Measurements from ENCODE around the gene EHMT1. TPM values are rescaled to one million over a fixed set of nuclear protein-coding genes. Genes with fewer than 3 reads are reported as not detected.

Gene EHMT1
- total RNA-seq, 1 donor, result 46.3 TPM

GRCh38 chr9:137650259-137650658 is 31.5 kb downstream of the EHMT1 start:
- no peaks in the 10 kb centered on the region for H3K36me3 ChIP-seq (ENCODE audit: insufficient read depth, low read length)
- peaks cover 94% of the 10 kb centered on the region for H3K79me2 ChIP-seq (ENCODE audit: insufficient read depth, low read length)
- H3K27ac ChIP-seq (ENCODE audit: low read depth, low read length), result no peak overlapping the region
- no peak for DNase-seq (ENCODE audit: insufficient read length, low spot score, missing footprints)
- no peaks in the 10 kb centered on the region for H3K27me3 ChIP-seq (ENCODE audit: insufficient read depth, low read length)
- no peak overlapping the region for H2AFZ ChIP-seq (ENCODE audit: low read length)
- TF ChIP-seq CTCF (IDR thresholded peaks at IDR 0.05; ENCODE audit: extremely low read depth, low read depth, low read length), result no peak
- peaks cover 3% of the 10 kb centered on the region for H3K4me1 ChIP-seq (ENCODE audit: insufficient read depth, low read length)
- H3K4me3 ChIP-seq (ENCODE audit: insufficient read depth, low read length), result no peak overlapping the region
- no peak overlapping the region for H3K4me2 ChIP-seq (ENCODE audit: insufficient read depth, low read length)
- H4K20me1 ChIP-seq (ENCODE audit: insufficient read depth, low read length), result peaks cover 38% of the 10 kb centered on the region
- no peaks in the 10 kb centered on the region for H3K9me3 ChIP-seq (ENCODE audit: low read depth, low read length)

DNA sequence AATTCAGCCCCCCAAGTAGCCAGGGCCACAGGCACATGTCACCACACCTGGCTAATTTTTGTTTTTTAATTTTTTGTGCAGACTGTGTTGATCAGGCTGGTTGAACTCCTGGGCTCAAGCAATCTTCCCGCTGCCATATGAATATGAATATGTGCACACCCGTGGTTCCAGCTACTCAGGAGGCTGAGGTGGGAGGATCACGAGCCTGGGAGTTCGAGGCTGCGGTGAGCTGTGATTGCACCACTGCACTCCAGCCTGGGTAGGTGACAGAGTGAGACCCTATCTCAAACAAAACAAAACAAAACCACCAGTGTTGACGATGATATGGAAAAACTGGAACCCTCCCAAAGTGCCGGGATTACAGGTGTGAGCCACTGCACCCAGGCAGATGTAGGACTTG is 32.0 kb downstream of the EHMT1 start:
- TF ChIP-seq CTCF (IDR thresholded peaks at IDR 0.05; ENCODE audit: extremely low read depth, low read depth, low read length), result no peak
- no peaks in the 10 kb centered on the region for H3K36me3 ChIP-seq (ENCODE audit: insufficient read depth, low read length)
- peaks cover 94% of the 10 kb centered on the region for H3K79me2 ChIP-seq (ENCODE audit: insufficient read depth, low read length)
- no peak overlapping the region for H3K4me3 ChIP-seq (ENCODE audit: insufficient read depth, low read length)
- no peaks in the 10 kb centered on the region for H3K9me3 ChIP-seq (ENCODE audit: low read depth, low read length)
- H3K4me2 ChIP-seq (ENCODE audit: insufficient read depth, low read length), result no peak overlapping the region
- H4K20me1 ChIP-seq (ENCODE audit: insufficient read depth, low read length), result peaks cover 34% of the 10 kb centered on the region
- no peak overlapping the region for H3K27ac ChIP-seq (ENCODE audit: low read depth, low read length)
- H3K4me1 ChIP-seq (ENCODE audit: insufficient read depth, low read length), result peaks cover 3% of the 10 kb centered on the region
- no peak overlapping the region for H2AFZ ChIP-seq (ENCODE audit: low read length)
- no peaks in the 10 kb centered on the region for H3K27me3 ChIP-seq (ENCODE audit: insufficient read depth, low read length)
- DNase-seq (ENCODE audit: insufficient read length, low spot score, missing footprints), result no peak

- Histone ChIP-seq H3K36me3 (ENCODE audit: insufficient read depth, low read length) (no peaks in the 10 kb centered on the region), H3K4me2 (ENCODE audit: insufficient read depth, low read length) (no peak overlapping the region), H4K20me1 (ENCODE audit: insufficient read depth, low read length) (peaks cover 25% of the 10 kb centered on the region), H3K27ac (ENCODE audit: low read depth, low read length) (no peak overlapping the region), H3K27me3 (ENCODE audit: insufficient read depth, low read length) (no peaks in the 10 kb centered on the region), H2AFZ (ENCODE audit: low read length) (no peak overlapping the region), H3K4me3 (ENCODE audit: insufficient read depth, low read length) (no peak overlapping the region), H3K9me3 (ENCODE audit: low read depth, low read length) (no peaks in the 10 kb centered on the region), H3K4me1 (ENCODE audit: insufficient read depth, low read length) (no peaks in the 10 kb centered on the region), H3K79me2 (ENCODE audit: insufficient read depth, low read length) (peaks cover 89% of the 10 kb centered on the region)
- no peak for DNase-seq (ENCODE audit: insufficient read length, low spot score, missing footprints)
- TF ChIP-seq CTCF (IDR thresholded peaks at IDR 0.05; ENCODE audit: extremely low read depth, low read depth, low read length), result no peak
Measured at GRCh38 chr9:137656416-137656815, 37.6 kb downstream of the EHMT1 start.

GRCh38 chr9:137657606-137658005 is 38.8 kb downstream of the EHMT1 start:
- Histone ChIP-seq H3K79me2 (ENCODE audit: insufficient read depth, low read length) (peaks cover 86% of the 10 kb centered on the region), H3K4me3 (ENCODE audit: insufficient read depth, low read length) (no peak overlapping the region), H3K4me2 (ENCODE audit: insufficient read depth, low read length) (no peak overlapping the region), H3K27ac (ENCODE audit: low read depth, low read length) (no peak overlapping the region), H2AFZ (ENCODE audit: low read length) (no peak overlapping the region), H3K4me1 (ENCODE audit: insufficient read depth, low read length) (no peaks in the 10 kb centered on the region), H4K20me1 (ENCODE audit: insufficient read depth, low read length) (peaks cover 23% of the 10 kb centered on the region), H3K27me3 (ENCODE audit: insufficient read depth, low read length) (no peaks in the 10 kb centered on the region), H3K36me3 (ENCODE audit: insufficient read depth, low read length) (no peaks in the 10 kb centered on the region), H3K9me3 (ENCODE audit: low read depth, low read length) (no peaks in the 10 kb centered on the region)
- TF ChIP-seq CTCF (IDR thresholded peaks at IDR 0.05; ENCODE audit: extremely low read depth, low read depth, low read length), result no peak
- DNase-seq (ENCODE audit: insufficient read length, low spot score, missing footprints), result no peak
